Inflammatory macrophage treated with lipopolysaccharide for 4 hours (primary cell): ENCODE data around the gene PAX5.

Experiments
- DNase-seq: peaks from one replicate; pipeline ENCODE4 v3.0.0-alpha.2; 2020

Gene PAX5

GRCh38 chr9:36950389-36950788 is 83.7 kb downstream of the PAX5 start:
- no peak for DNase-seq

- DNase-seq, result no peak
Measured at GRCh38 chr9:36949466-36949865, 84.6 kb downstream of the PAX5 start.

- DNase-seq, result no peak
Measured at GRCh38 chr9:36948051-36948450, 86.0 kb downstream of the PAX5 start.

GRCh38 chr9:36946653-36947052 is 87.4 kb downstream of the PAX5 start:
- DNase-seq, result no peak

DNA sequence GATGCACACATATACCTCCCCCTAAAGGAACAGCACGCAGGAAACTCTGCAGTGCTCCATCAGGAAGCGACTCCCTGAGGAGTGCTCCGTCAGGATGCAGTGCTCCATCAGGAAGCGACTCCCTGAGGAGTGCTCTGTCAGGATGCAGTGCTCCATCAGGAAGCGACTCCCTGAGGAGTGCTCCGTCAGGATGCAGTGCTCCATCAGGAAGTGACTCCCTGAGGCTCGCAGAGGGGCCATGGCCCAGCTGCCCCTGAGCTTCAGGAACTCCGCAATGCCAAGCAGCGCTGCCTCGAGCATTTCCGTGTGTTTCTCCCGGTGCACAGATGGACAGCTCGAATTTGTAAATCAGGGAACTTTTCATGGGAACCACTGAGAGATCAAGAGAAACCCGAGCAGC is 88.1 kb downstream of the PAX5 start:
- no peak for DNase-seq

GRCh38 chr9:36942891-36943290 is 91.2 kb downstream of the PAX5 start:
- DNase-seq, result no peak

GRCh38 chr9:36941441-36941840 is 92.6 kb downstream of the PAX5 start:
- no peak for DNase-seq

GRCh38 chr9:36940881-36941280 is 93.2 kb downstream of the PAX5 start:
- no peak for DNase-seq

DNA sequence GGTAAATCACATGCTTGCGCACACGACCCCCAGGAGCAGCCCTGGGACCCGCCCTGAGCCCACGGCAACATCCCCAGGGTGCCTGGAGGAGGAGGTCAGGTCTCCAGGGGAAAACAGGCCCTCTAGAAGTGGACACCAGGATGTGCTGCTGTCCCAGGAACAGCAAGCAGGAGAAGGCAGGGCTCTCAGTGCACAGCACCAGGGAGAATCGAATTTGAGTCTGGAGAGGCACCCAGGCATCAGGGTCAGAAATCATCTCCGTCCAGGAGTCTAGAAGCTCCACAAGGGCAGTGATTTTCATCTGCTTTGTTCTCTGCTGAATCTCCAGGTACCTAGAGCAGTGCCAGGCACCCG is 93.6 kb downstream of the PAX5 start:
- DNase-seq, result no peak

DNA sequence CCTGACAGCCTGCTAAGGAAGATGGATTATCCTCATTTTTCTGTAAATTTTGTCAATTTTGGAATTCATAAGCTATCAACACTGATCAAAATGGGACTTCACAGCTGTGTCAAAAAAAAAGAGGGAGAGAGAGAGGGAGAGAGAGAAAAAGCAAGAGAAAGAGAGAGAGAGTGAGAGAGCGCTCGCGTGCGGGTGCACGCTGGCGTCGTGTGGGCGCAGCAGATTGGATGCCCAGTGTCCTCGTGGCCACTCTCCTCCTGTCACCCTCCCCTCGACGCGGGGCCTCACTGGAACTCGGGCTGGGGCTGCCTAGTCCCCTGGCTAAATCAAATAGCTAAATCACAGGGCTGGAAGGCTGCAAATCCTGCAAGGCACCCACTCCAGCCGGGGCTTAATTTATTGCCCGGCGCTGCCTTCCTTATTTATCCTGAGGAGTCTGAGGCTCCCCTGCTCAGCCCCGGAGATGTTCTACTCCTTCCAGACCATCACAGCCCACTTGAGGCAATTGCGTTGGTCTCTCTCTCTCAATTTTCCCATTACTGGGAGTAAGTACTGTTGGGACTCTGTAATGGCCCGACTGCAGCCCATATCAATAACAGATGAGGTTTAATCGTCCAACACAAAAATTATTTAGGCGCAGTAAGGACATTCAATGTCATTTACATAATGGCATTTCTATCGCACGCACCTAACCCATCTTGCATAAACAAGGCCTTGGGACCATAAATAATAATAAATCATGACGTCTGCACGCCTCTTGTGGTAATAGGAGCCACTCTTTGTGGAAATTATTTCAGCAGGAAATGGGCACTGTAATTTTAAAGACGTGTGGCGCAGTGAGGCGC is 94.2 kb downstream of the PAX5 start:
- DNase-seq, result no peak

DNA sequence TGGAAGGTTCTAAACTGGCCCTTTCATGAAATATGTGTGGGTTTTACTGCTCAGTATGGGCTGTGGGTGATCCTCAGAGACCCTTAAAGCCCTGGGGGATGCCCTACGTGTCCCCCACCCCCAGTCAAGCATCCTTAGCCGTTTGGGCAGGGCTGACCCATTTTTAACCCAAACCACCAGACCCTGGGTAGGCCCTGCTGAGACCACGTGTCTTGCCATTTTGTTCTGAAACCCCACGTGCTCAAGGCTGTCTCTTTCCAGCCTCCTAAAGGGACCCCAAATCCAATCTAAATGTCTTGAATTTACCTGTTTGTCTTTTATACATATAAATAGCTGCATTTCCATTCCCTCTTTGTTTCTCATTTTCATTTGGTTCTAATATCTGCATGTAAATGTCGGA is 94.9 kb downstream of the PAX5 start:
- no peak for DNase-seq

DNA sequence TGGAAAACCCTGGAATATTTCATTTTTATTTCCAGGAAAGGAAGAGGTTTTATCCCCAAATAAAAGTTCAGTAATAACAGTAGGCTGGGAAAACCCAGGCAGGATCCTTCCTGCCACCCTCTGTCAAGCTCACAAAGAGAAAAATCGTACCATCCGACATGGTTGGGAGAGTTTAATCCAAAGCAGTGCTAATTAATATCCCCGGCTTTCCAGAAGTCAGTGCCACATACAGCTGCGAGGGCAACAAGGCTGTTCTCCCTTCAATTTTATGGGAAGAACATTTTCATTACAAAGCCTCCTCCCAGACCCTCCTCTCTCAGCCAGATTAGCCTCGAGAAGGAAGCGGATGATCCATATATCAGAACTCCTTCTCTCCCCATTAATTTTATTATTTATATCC is 95.5 kb downstream of the PAX5 start:
- no peak for DNase-seq

DNA sequence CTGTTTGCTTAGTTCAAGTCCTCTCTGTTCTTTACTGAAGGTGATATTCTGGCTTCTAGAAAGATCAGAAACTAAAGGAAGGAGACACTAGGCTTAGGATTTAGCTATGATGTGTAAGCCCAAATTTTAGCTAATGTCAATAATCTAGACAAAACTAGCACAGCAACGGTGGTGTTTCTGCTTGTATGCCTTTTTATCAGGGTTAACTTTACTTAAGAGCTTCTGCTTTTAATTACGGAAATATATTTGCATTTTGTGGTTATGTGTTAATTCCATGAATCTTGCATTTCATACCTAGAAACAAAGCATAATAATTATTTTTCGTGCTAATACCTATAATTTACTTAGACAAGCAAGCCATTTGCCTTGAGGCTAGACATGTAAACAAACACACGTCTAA is 96.1 kb downstream of the PAX5 start:
- no peak for DNase-seq

GRCh38 chr9:36937346-36937745 is 96.7 kb downstream of the PAX5 start:
- DNase-seq, result no peak

GRCh38 chr9:36936498-36936831 is 97.6 kb downstream of the PAX5 start:
- DNase-seq, result no peak

- no peak for DNase-seq
Measured at GRCh38 chr9:36935768-36936497, 98.1 kb downstream of the PAX5 start.

DNA sequence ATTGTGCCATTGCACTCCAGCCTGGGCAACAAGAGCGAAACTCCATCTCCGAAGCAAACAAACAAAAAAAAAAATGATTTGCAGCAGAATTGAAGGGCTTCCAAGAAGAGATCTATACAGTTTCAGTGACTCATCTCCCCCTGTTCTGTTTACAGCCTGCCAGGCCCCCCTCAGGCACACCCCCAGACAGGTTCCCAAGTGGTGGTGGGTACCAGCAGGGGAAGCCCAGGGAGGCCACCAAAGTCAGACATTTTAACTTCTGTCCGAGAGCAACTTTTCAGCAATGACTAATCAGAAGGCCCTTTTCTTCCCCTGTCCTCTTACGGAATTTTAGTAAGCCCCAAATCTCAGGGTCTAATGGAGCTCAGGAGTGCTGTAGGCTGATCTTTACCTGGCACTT is 98.7 kb downstream of the PAX5 start:
- DNase-seq, result no peak

- no peak for DNase-seq
Measured at GRCh38 chr9:36934478-36935065, 99.5 kb downstream of the PAX5 start.

GRCh38 chr9:36933676-36934215 is 100.3 kb downstream of the PAX5 start:
- DNase-seq, result no peak

DNA sequence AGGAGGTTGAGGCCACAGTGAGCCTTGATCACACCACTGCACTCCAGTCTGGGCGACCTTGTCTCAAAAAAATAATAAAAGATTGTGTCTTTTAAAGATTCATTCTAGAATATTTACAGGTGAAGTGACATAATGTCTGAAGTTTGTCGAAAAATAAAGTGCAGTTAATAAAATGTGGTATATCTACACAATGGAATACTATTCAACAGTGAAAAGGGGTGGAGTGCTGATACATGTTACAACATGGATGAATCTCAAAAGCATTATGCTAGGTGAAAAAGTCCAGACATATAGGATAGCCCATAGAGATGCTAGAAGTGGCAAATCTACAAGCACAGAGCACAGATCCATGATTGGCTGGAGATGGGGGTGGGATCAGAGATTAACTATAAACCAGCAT is 101.9 kb downstream of the PAX5 start:
- no peak for DNase-seq

- no peak for DNase-seq
Measured at GRCh38 chr9:36930941-36931340, 103.1 kb downstream of the PAX5 start.

DNA sequence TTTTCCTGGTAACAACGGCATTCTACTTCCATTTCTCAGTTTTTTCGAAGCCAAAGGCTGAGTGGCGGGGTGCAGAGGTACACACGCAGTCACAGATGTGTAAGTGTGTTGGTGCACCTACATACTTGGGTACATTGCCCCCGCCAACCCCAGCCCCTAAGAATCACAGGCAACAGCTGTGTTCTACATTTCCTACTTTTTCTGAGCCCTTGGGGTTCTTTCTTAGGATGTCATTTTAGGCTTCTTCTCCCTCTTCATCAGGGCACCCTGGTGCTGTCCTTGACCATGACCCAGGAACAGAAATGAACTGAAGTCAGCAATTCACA is 104.8 kb downstream of the PAX5 start:
- no peak for DNase-seq

GRCh38 chr9:36928670-36929349 is 105.3 kb downstream of the PAX5 start:
- no peak for DNase-seq

- no peak for DNase-seq
Measured at GRCh38 chr9:36928210-36928609, 105.9 kb downstream of the PAX5 start.
